ENCODE results near the gene B3GALT4. TPM values are rescaled to one million over a fixed set of nuclear protein-coding genes. Genes with fewer than 3 reads are reported as not detected.

B3GALT4 gene
- total RNA-seq: 2.1 and 3.3 TPM in 2 replicates

DNA sequence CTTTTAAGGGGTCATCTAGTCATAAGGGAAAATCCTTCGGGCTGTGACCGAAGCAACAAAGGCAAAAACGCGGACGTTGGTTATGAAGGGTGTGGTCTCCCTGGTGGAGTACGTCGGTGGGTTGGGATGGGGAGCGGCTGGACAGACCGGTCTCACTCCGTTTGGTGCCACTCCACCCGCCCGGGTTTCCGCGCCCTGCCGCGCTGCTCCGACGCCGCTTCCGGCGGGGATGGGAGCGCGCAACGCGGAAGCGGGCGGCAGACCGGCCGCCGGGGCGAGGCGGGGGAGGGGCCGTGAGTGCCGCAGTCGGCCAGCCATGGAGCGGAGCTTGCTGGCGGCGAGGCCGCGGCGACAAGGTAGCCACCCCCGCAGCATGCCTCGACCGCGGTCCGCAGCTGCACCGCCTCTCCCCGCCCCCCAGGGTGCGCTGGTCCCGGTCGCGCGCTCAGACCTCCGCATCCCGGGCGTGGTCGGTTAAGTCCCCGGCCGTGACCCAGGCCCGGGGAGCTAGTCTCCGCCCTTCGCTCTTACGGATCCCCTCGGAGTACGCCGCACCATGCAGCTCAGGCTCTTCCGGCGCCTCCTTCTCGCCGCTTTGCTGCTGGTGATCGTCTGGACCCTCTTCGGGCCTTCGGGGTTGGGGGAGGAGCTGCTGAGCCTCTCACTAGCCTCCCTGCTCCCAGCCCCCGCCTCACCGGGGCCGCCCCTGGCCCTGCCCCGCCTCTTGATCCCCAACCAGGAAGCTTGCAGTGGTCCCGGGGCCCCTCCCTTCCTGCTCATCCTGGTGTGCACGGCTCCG lies at the start of gene B3GALT4:
Gene B3GALT4 (plus strand): TSS at position 260 of the 799 bp plus-strand sequence. CDS start 297 bp downstream, at position 557.

GRCh38 chr6:33271468-33272274 lies 5.3 kb upstream of the B3GALT4 start, which contains the start of the genes RPS18 and VPS52:
RPS18 (plus strand) TSS chr6:33272075; CDS start chr6:33272120, 45 bp downstream.
VPS52 (minus strand) TSS chr6:33271876; CDS start chr6:33271675, 201 bp downstream.

DNA sequence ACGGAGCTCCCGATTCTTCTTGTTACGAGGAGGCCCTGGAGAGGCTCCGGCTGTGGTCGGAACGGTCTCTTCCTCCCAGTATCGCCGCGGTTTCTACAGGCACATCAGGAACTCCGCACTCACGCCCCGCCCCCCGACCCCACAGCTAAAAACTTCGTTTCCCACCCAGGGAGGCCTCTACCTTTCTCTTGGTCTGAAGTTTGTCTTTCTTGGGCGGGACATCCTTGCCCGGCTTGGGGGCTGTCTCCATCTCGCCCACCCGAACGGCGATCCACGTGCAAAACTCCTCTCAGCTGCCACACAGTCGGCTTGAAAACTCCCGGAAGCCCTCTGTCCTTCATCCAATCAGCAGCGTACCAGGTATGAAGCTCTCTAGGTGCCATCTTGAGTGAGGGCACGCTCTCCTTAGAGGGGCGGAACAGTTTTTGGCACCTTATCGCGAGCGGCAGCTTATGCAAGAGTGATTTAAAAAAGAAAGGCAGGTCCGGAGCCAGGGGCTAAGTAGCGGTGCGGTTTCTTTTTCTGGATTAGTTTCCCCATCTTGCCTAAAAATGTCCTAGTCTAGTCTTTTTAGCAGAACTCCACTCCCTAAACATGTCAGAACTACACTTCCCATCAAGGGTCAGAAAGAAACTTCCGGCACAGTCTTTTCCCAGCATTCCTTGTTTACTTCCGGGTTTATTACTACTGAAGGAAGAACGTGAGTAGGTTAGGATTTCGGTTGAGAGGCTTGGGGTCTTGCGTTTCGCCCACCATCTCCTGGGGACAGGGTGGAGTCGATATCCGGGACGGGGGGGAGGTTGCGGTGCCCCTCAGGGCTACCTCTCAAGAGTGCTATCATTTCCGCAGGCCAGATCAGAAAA lies 12.2 kb downstream of the B3GALT4 start, which contains the start of the genes PFDN6 and WDR46:
Gene PFDN6 (plus strand): TSS at position 681 of the 863 bp plus-strand sequence. CDS start 256 bp downstream, outside the sequence.
Gene WDR46 (minus strand): TSS at position 319 of the 863 bp plus-strand sequence. CDS start 69 bp downstream, at position 250.

GRCh38 chr6:33298773-33299236 lies 21.9 kb downstream of the B3GALT4 start, which contains the start of gene RGL2:
RGL2 (minus strand) TSS chr6:33298942; CDS start chr6:33298610, 332 bp downstream.

DNA sequence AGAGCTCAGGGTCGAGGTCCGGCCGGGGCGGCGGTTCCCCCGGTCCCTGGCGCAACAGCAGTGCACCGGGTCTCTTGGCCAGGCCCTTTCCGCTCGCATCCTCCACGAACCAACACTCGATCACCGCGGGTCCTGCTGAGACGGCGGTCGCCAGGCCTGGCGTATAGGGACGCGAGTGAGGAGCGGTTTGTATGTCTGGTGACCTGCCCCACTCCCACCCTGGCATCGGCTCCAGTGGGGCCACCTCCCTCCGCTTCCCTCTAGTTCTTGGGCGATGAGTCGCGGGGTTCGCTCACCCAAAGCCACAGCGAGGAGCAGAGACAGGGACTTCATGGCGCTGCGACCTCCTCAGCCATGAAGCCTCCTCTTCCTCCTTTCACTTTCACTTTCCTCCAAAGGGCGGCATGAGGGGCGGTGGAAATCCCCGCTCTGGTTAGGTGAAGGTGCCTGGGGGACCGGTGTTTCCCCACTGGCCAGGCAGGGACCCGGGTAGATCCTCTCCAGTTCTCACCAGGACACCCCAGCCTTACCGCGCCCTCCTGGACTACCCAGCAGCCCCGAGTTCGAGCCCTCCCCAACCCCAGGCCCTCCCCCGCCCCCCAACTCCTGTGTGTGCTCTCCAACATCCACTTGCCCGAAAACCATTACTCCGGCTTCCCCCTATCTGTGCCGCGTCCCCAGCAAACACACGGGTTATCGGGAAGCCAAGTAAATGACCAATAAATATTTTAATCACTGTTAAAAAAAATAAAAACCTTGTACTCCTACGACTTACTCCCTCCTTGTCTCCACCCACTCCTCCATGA lies 37.0 kb downstream of the B3GALT4 start, which contains the start of gene TAPBP:
Gene TAPBP (minus strand): TSS at position 370 of the 806 bp plus-strand sequence. CDS start 37 bp downstream, at position 333.

DNA sequence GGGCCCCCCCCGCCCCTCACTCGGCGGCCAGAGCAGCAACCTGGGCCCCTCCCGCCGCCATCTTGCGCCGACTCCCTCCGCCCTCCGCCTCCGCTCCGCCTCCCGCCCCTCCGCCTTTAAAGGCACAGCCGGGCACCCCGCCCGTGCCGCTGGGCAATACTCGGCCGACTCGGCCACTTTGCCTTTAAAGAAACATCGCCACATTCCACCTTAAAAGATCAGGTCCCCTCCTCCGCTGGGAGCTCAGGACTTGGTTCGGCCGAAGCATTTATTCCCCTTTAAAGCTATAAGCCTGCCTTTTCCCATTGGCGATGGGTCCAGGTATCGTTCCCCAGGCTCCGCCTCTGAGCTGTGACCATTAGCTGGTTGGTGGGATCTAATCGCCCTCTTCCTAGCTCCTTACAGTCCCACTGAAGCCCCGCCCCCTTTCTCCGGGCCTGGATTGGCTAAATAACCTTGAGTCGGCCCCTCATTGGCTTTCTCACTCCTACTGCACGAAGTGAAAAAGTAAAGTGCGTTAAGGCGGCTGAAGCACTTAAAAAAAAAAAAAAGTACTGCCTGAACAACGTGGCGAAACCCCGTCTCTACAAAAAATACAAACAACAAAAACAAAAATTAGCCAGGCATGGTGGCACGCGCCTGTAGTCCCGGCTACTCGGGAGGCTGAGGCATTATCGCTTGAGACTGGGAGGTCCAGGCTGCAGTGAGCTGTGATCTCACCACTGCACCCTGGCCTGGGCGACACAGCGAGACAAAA lies 40.9 kb downstream of the B3GALT4 start, which contains the start of gene ZBTB22:
Gene ZBTB22 (minus strand): TSS at position 76 of the 757 bp plus-strand sequence. CDS start 828 bp downstream, outside the sequence.

Other genes starting within 250 kb of the B3GALT4 start
- gene HLA-DPA1, start 203.5 kb upstream of the B3GALT4 start, total RNA-seq: 1.9 and 3.5 TPM in 2 replicates
- gene HLA-DPB1, start 201.1 kb upstream of the B3GALT4 start, total RNA-seq: 6.3 and 9.2 TPM in 2 replicates
- gene COL11A2, start 84.7 kb upstream of the B3GALT4 start, total RNA-seq: 0.09 and 0.19 TPM in 2 replicates
- 18.3 and 20.6 TPM in 2 replicates for gene RXRB, start 76.5 kb upstream of the B3GALT4 start, total RNA-seq
- gene SLC39A7, start 76.3 kb upstream of the B3GALT4 start, total RNA-seq: 108 and 126 TPM in 2 replicates
- gene HSD17B8, start 72.5 kb upstream of the B3GALT4 start, total RNA-seq: 3.6 and 4.7 TPM in 2 replicates
- gene RING1, start 68.6 kb upstream of the B3GALT4 start, total RNA-seq: 17.6 and 23.9 TPM in 2 replicates
- gene VPS52, start 5.2 kb upstream of the B3GALT4 start, total RNA-seq: 30.0 and 35.5 TPM in 2 replicates
- gene RPS18, start 5.0 kb upstream of the B3GALT4 start, total RNA-seq: 6,632 and 6,752 TPM in 2 replicates
- 89.8 and 104 TPM in 2 replicates for gene WDR46, start 12.1 kb downstream of the B3GALT4 start, total RNA-seq
- 47.1 and 52.0 TPM in 2 replicates for gene PFDN6, start 12.5 kb downstream of the B3GALT4 start, total RNA-seq
- 34.2 and 41.3 TPM in 2 replicates for gene RGL2, start 21.8 kb downstream of the B3GALT4 start, total RNA-seq
- gene TAPBP, start 37.0 kb downstream of the B3GALT4 start, total RNA-seq: 33.2 and 55.3 TPM in 2 replicates
- 11.2 and 18.4 TPM in 2 replicates for gene ZBTB22, start 40.6 kb downstream of the B3GALT4 start, total RNA-seq
- gene DAXX, start 45.8 kb downstream of the B3GALT4 start, total RNA-seq: 54.9 and 68.0 TPM in 2 replicates
- gene KIFC1, start 114.7 kb downstream of the B3GALT4 start, total RNA-seq: 8.0 and 25.3 TPM in 2 replicates
- 7.6 and 12.4 TPM in 2 replicates for gene PHF1, start 133.9 kb downstream of the B3GALT4 start, total RNA-seq
- 46.1 and 59.4 TPM in 2 replicates for gene CUTA, start 141.0 kb downstream of the B3GALT4 start, total RNA-seq
- gene SYNGAP1, start 142.9 kb downstream of the B3GALT4 start, total RNA-seq: 1.6 and 2.2 TPM in 2 replicates
- gene ZBTB9, start 177.5 kb downstream of the B3GALT4 start, total RNA-seq: 5.5 and 5.9 TPM in 2 replicates